HUES48 (cell line): ENCODE data around the gene TINAG.
"Not testable (repeated sequence)": the region's sequence is repeated elsewhere in the genome, so short reads cannot be mapped to it uniquely, and the experiment has no call there.

Experiments
- H3K27ac ChIP-seq: one replicate; pipeline ENCODE4 v1.7.0; 2013; ENCODE audit warnings: low read depth, low read length, inconsistent platforms
- H3K27me3 ChIP-seq: 2 replicates; pipeline ENCODE4 v1.6.1; 2013; ENCODE audit warnings: mild to moderate bottlenecking, low read length; ENCODE audit not compliant: control insufficient read depth, insufficient read depth
- H3K36me3 ChIP-seq: 2 replicates; pipeline ENCODE4 v1.6.1; 2013; ENCODE audit warnings: low read length; ENCODE audit not compliant: control insufficient read depth, insufficient read depth
- H3K4me1 ChIP-seq: 2 replicates; pipeline ENCODE4 v1.6.1; 2013; ENCODE audit warnings: mild to moderate bottlenecking, low read length; ENCODE audit not compliant: control insufficient read depth, insufficient read depth
- H3K4me3 ChIP-seq: 2 replicates; pipeline ENCODE4 v1.5.1; 2013; ENCODE audit warnings: mild to moderate bottlenecking, low read depth, low read length
- H3K9ac ChIP-seq: 2 replicates; pipeline ENCODE4 v1.6.1; 2013; ENCODE audit warnings: mild to moderate bottlenecking, low read depth, low read length, moderate library complexity
- H3K9me3 ChIP-seq: 2 replicates; pipeline ENCODE4 v1.6.1; 2013; ENCODE audit warnings: low read length; ENCODE audit not compliant: control insufficient read depth, insufficient read depth

The TINAG gene

DNA sequence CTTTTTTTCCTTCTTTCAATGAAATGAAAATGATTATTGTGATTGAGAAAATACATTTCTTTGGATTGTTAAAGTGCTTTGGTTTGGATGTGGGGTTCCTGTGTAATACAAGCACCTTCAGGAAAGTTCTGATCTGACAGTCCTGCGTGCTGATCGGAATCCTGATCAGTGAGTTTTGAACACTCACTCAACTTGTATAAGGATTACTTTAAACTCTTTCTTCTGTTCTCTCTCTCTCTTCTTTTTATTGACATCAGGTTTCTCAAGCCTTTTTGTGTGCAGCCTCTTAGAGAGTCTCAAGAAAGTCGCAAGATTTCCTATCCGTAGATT lies 710 bp downstream of the TINAG start:
- H3K9ac ChIP-seq = no peak overlapping the region
- H3K36me3 ChIP-seq = no peaks in the 10 kb centered on the region
- H3K4me3 ChIP-seq = no peak overlapping the region
- H3K27ac ChIP-seq = no peak overlapping the region
- no peaks in the 10 kb centered on the region for H3K27me3 ChIP-seq
- no peaks in the 10 kb centered on the region for H3K4me1 ChIP-seq
- no peaks in the 10 kb centered on the region for H3K9me3 ChIP-seq

DNA sequence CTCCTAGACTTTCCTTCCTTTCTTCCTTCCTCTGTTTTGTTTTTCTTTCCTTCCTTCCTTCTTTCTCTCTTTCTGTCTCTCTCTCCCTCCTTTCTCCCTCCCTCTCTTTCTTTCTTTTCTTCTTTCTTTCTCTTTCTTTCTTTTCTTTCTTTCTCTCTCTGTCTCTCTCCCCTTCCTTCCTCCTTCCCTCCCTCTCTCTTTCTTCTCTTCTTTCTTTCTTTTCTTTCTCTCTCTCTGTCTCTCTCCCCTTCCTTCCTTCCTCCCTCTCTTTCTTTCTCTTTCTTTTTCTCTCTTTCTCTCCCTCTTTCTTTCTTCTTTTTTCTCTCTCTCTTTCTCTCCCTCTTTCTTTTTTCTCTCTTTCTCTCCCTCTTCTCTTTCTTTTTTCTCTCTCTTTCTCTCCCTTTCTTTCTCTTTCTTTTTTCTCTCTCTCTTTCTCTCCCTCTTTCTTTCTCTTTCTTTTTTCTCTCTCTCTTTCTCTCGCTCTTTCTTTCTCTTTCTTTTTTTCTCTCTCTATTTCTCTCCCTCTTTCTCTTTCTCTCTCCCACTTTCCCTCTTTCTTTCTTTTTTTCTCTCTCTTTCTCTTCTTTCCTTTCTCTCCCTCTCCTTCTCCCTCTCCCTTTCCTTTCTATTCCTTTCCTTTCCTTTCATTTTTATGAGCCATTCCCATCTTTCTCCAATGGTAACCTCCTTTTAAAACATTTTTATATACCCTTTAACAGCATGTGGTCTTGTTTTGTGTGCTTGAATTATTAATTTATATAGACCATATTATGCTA lies 2.3 kb downstream of the TINAG start:
- Histone ChIP-seq H3K27me3 (no peaks in the 10 kb centered on the region), H3K27ac (no peak overlapping the region), H3K36me3 (no peaks in the 10 kb centered on the region), H3K9me3 (no peaks in the 10 kb centered on the region), H3K4me1 (no peaks in the 10 kb centered on the region), H3K4me3 (no peak overlapping the region), H3K9ac (no peak overlapping the region)

GRCh38 chr6:54315656-54316055 lies 7.4 kb downstream of the TINAG start:
- no peak overlapping the region for H3K9ac ChIP-seq
- no peak overlapping the region for H3K4me3 ChIP-seq
- no peaks in the 10 kb centered on the region for H3K9me3 ChIP-seq
- H3K27me3 ChIP-seq = no peaks in the 10 kb centered on the region
- H3K27ac ChIP-seq = no peak overlapping the region
- no peaks in the 10 kb centered on the region for H3K36me3 ChIP-seq
- no peaks in the 10 kb centered on the region for H3K4me1 ChIP-seq

DNA sequence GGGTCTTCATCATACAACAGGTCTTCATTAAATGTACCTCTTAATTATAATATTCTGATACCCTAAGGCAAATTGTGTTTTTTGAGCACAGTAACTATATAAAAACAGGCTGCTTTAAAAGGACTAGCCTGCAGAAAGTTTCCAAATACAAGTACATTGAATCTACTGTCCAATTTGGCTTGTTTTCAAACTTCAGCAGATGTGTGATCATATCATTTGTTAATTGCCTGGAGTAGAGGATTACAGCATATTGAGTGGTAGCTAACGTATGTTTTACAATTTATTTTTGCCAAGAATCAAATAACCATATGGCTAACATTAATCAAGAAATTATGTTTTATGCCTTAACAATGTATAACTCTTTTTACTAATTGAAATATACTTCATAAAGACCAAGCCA lies 12.6 kb downstream of the TINAG start:
- no peaks in the 10 kb centered on the region for H3K4me1 ChIP-seq
- no peak overlapping the region for H3K27ac ChIP-seq
- H3K9me3 ChIP-seq = no peaks in the 10 kb centered on the region
- H3K36me3 ChIP-seq = no peaks in the 10 kb centered on the region
- no peak overlapping the region for H3K4me3 ChIP-seq
- H3K27me3 ChIP-seq = no peaks in the 10 kb centered on the region
- no peak overlapping the region for H3K9ac ChIP-seq

GRCh38 chr6:54327631-54328030 lies 19.4 kb downstream of the TINAG start:
- no peaks in the 10 kb centered on the region for H3K9me3 ChIP-seq
- no peak overlapping the region for H3K4me3 ChIP-seq
- H3K36me3 ChIP-seq = no peaks in the 10 kb centered on the region
- H3K27ac ChIP-seq = no peak overlapping the region
- no peaks in the 10 kb centered on the region for H3K27me3 ChIP-seq
- H3K9ac ChIP-seq = no peak overlapping the region
- no peaks in the 10 kb centered on the region for H3K4me1 ChIP-seq

DNA sequence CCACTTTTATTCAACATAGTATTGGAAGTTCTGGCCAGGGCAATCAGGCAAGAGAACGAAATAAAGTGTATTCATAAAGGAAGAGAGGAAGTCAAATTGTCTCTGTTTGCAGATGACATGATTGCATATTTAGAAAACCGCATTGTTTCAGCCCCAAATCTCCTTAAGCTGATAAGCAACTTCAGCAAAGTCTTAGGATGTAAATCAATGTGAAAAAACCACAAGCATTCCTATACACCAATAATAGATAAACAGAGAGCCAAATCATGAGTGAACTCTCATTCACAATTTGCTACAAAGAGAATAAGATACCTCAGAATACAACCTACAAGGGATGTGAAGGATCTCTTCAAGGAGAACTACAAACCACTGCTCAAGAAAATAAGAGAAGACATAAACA lies 23.3 kb downstream of the TINAG start:
- H3K36me3 ChIP-seq, H3K27me3 ChIP-seq, H3K9ac ChIP-seq, H3K4me3 ChIP-seq, H3K9me3 ChIP-seq, H3K27ac ChIP-seq: not testable (repeated sequence)
- H3K4me1 ChIP-seq = peaks cover 14% of the 10 kb centered on the region; the same call in 1 of the 2 replicates

- Histone ChIP-seq H3K27me3 (no peaks in the 10 kb centered on the region), H3K9me3 (no peaks in the 10 kb centered on the region), H3K4me1 (peaks cover 14% of the 10 kb centered on the region; the same call in 1 of the 2 replicates), H3K27ac (no peak overlapping the region), H3K9ac (no peak overlapping the region), H3K36me3 (no peaks in the 10 kb centered on the region), H3K4me3 (no peak overlapping the region)
These were observed 27.6 kb downstream of the TINAG start for GRCh38 chr6:54335871-54336270.

DNA sequence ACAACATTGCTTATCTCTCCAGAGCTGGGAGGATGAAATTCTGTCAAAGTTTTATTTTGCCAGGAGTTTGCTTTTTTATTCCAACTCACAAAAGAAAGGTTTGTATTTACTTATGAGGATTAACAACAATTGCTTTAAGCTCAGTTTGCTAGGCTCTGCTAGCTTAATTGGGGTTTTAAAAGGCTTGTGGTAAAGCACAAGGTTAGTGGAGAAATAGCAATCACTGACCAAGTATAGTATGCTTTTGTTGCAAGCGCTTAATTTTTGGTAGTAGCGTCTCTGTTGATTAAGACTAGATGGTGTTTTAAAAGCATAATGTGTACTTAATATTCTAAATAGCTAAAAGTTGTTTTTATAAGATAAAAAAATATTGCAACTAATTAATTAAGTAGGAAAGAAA lies 45.7 kb downstream of the TINAG start:
- Histone ChIP-seq H3K9ac (no peak overlapping the region), H3K4me3 (no peak overlapping the region), H3K36me3 (no peaks in the 10 kb centered on the region), H3K27me3 (no peaks in the 10 kb centered on the region), H3K4me1 (no peaks in the 10 kb centered on the region), H3K27ac (no peak overlapping the region), H3K9me3 (no peaks in the 10 kb centered on the region)

- Histone ChIP-seq H3K27ac (no peak overlapping the region), H3K36me3 (no peaks in the 10 kb centered on the region), H3K9me3 (no peaks in the 10 kb centered on the region), H3K27me3 (no peaks in the 10 kb centered on the region), H3K4me3 (no peak overlapping the region), H3K4me1 (no peaks in the 10 kb centered on the region), H3K9ac (no peak overlapping the region)
These were observed 46.4 kb downstream of the TINAG start for GRCh38 chr6:54354608-54355007.

DNA sequence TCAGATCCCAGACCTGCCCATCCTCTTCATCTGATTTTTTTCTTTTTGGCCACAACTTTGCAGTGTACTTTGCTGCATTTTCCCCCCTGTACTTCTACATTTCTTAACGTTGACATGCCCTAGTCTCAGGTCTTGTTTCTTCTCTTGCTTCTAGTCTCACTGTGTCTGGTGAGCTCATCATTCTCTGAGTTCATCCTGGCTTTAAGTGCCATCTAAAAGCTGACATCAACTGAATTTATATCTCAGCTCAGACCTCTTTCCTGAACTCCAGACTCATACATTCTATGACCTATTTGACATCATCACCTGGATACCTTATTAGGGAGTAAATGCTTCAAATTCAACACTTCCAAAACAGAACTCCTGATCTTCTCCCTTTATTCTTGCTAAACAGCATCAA lies 48.9 kb downstream of the TINAG start:
- Histone ChIP-seq H3K4me1 (no peaks in the 10 kb centered on the region), H3K4me3 (no peak overlapping the region), H3K9ac (no peak overlapping the region), H3K27me3 (no peaks in the 10 kb centered on the region), H3K9me3 (no peaks in the 10 kb centered on the region), H3K27ac (no peak overlapping the region), H3K36me3 (no peaks in the 10 kb centered on the region)

GRCh38 chr6:54361188-54361587 lies 52.9 kb downstream of the TINAG start:
- no peaks in the 10 kb centered on the region for H3K27me3 ChIP-seq
- no peak overlapping the region for H3K9ac ChIP-seq
- H3K27ac ChIP-seq = no peak overlapping the region
- H3K9me3 ChIP-seq = no peaks in the 10 kb centered on the region
- no peaks in the 10 kb centered on the region for H3K36me3 ChIP-seq
- no peaks in the 10 kb centered on the region for H3K4me1 ChIP-seq
- H3K4me3 ChIP-seq = no peak overlapping the region
